OCI-LY7 (cell line): Measurements from ENCODE around the gene AOC3. TPM values are rescaled to one million over a fixed set of nuclear protein-coding genes. Genes with fewer than 3 reads are reported as not detected.

Experiments
- BruUV-seq: library from RNA; stranded (reverse); fragments of 400-500 nt; replicated peaks from 2 replicates; lab custom pipeline; 2021; lab: Mats Ljungman, UMichigan
- CTCF ChIA-PET: fragments of 300-600 bp; sonication (Branson Sonifier 250); formaldehyde crosslinking; loops from one replicate; lab custom pipeline; 2022; ENCODE audit warnings: antibody characterized with exemption; ENCODE audit not compliant: unreplicated experiment; lab: Charles Lee
- POLR2A ChIA-PET: fragments of 300-600 bp; sonication (Branson Sonifier 250); formaldehyde crosslinking; loops from one replicate; lab custom pipeline; 2022; ENCODE audit warnings: antibody characterized with exemption; lab: Charles Lee
- DNase-seq: peaks from one replicate; pipeline ENCODE4 v3.0.0-alpha.2; 2015; ENCODE audit warnings: low spot score
- H2AFZ ChIP-seq: fragments of 200-600 bp; sonication (generic), shearing (Covaris generic); 2 replicates; pipeline ENCODE4 v1.6.1; 2014; ENCODE audit warnings: mild to moderate bottlenecking, antibody characterized with exemption, low read length, moderate library complexity
- H3K27ac ChIP-seq: fragments of 200-600 bp; sonication (generic); 2 replicates; pipeline ENCODE4 v1.5.1; 2014; ENCODE audit warnings: mixed run types, low read depth, mild to moderate bottlenecking, moderate library complexity, low read length, inconsistent platforms; ENCODE audit not compliant: poor library complexity, severe bottlenecking
- H3K36me3 ChIP-seq: fragments of 200-600 bp; sonication (generic); 2 replicates; pipeline ENCODE4 v1.6.1; 2014; ENCODE audit warnings: mild to moderate bottlenecking, antibody characterized with exemption, low read length, moderate library complexity, mixed read lengths; ENCODE audit not compliant: insufficient read depth
- H3K4me1 ChIP-seq: fragments of 200-600 bp; sonication (generic); 2 replicates; pipeline ENCODE4 v1.5.1; 2014; ENCODE audit warnings: mild to moderate bottlenecking, low read length; ENCODE audit not compliant: insufficient read depth, poor library complexity, severe bottlenecking
- H3K4me2 ChIP-seq: fragments of 200-600 bp; sonication (generic); 2 replicates; pipeline ENCODE4 v1.6.1; 2014; ENCODE audit warnings: mild to moderate bottlenecking, low read length
- H3K4me3 ChIP-seq: fragments of 200-600 bp; sonication (generic); 2 replicates; pipeline ENCODE4 v1.5.1; 2014; ENCODE audit warnings: mild to moderate bottlenecking, low read depth, low read length; ENCODE audit not compliant: poor library complexity, severe bottlenecking
- H3K79me2 ChIP-seq: fragments of 200-600 bp; sonication (generic); 2 replicates; pipeline ENCODE4 v1.6.1; 2016; ENCODE audit warnings: low read depth, mild to moderate bottlenecking, low read length, moderate library complexity, mixed read lengths; ENCODE audit not compliant: insufficient read depth
- H3K9me2 ChIP-seq: fragments of 200-600 bp; sonication (generic); 2 replicates; pipeline ENCODE4 v1.6.1; 2016; ENCODE audit warnings: mild to moderate bottlenecking, low read length, mixed read lengths; ENCODE audit not compliant: insufficient read depth
- H3K9me3 ChIP-seq: fragments of 200-600 bp; sonication (generic); 2 replicates; pipeline ENCODE4 v1.6.1; 2014; ENCODE audit warnings: mild to moderate bottlenecking, mixed run types, low read length, mixed read lengths
- H4K20me1 ChIP-seq: fragments of 200-600 bp; sonication (generic); 2 replicates; pipeline ENCODE4 v1.6.1; 2014; ENCODE audit warnings: mild to moderate bottlenecking, antibody characterized with exemption, low read length, moderate library complexity, mixed read lengths; ENCODE audit not compliant: insufficient read depth
- EZH2phosphoT487 ChIP-seq: fragments of 200-600 bp; sonication (generic); IDR thresholded peaks from 2 replicates; pipeline ENCODE4 v1.6.1; 2018; ENCODE audit warnings: low read depth, borderline replicate concordance, mild to moderate bottlenecking, mixed run types, antibody characterized with exemption, low read length, moderate library complexity, mixed read lengths
- intact Hi-C: fragments of 100-400 bp; cut with micrococcal nuclease; formaldehyde crosslinking; loops from one replicate; pipeline ENCODE4 v1.10.0; 2022; ENCODE audit not compliant: unreplicated experiment
- total RNA-seq, 2 experiments: library from RNA; depleted of rRNA in 1 of 2; stranded (reverse); fragments of >200 nt in 1 of 2; shearing (Covaris generic) in 1 of 2; gene quantifications; 2 replicates each; pipeline ENCODE4 v1.2.3, GENCODE V29; 2014 to 2022
- TF ChIP-seq, protein P1 (sequence below): fragments of 200-600 bp; sonication (generic); conservative IDR thresholded peaks from 2 replicates; pipeline ENCODE4 v1.5.1; 2014; ENCODE audit warnings: mild to moderate bottlenecking, antibody characterized with exemption, low read length, moderate library complexity, mixed read lengths

AOC3 gene
- total RNA-seq, 2 experiments from 2014 or later: 0.73 to 2.5 TPM

DNA sequence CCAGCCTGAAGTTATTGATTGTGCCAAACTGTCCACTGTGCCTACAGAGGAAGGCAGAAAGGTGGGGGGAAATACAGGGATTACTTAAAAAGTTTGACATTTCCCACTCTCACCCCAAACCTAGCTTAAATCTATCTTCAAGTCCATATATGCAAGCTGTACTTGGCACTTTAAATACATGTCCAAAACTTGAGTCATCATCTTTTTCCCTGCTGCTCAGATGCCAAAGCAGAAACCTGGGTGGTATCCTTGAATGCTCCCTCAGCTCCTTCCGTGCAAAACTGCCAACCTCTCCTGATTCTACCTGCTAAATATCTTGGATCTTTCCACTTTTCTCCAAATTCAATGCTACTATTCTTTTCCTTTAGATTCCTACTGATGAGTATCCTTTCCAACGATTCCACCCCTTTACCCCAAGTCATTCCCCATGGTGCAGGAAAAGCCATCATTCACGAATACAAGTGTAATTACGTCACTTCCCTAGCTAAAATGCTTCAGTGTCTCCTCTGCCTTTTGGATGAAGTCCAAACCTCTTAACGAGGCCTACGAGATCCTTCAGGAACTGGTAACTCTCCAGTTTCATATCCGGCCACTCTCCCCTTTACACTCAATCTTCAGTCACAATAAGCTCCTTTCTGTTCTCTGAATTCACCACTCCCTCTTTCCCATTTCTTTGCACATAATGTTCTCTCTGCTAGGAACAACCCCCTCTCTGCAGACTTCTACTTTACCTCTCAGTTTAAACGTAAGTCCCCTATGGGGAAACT lies 36.2 kb upstream of the AOC3 start:
- Histone ChIP-seq H3K79me2 (no peaks in the 10 kb centered on the region), H3K27ac (no peak overlapping the region), H3K36me3 (peaks cover 88% of the 10 kb centered on the region), H3K4me3 (no peak overlapping the region), H2AFZ (no peak overlapping the region), H4K20me1 (no peaks in the 10 kb centered on the region), H3K9me3 (no peaks in the 10 kb centered on the region), H3K4me2 (no peak overlapping the region), H3K9me2 (no peaks in the 10 kb centered on the region), H3K4me1 (no peaks in the 10 kb centered on the region)
- no peak for DNase-seq
- TF ChIP-seq EZH2phosphoT487: no peak
- TF ChIP-seq, protein P1, sequence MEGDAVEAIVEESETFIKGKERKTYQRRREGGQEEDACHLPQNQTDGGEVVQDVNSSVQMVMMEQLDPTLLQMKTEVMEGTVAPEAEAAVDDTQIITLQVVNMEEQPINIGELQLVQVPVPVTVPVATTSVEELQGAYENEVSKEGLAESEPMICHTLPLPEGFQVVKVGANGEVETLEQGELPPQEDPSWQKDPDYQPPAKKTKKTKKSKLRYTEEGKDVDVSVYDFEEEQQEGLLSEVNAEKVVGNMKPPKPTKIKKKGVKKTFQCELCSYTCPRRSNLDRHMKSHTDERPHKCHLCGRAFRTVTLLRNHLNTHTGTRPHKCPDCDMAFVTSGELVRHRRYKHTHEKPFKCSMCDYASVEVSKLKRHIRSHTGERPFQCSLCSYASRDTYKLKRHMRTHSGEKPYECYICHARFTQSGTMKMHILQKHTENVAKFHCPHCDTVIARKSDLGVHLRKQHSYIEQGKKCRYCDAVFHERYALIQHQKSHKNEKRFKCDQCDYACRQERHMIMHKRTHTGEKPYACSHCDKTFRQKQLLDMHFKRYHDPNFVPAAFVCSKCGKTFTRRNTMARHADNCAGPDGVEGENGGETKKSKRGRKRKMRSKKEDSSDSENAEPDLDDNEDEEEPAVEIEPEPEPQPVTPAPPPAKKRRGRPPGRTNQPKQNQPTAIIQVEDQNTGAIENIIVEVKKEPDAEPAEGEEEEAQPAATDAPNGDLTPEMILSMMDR: no peak
- POLR2A ChIA-PET: no interaction called here
- intact Hi-C loops: no loop called here
- CTCF ChIA-PET: no interaction called here
- no TSS peak for BruUV-seq

DNA sequence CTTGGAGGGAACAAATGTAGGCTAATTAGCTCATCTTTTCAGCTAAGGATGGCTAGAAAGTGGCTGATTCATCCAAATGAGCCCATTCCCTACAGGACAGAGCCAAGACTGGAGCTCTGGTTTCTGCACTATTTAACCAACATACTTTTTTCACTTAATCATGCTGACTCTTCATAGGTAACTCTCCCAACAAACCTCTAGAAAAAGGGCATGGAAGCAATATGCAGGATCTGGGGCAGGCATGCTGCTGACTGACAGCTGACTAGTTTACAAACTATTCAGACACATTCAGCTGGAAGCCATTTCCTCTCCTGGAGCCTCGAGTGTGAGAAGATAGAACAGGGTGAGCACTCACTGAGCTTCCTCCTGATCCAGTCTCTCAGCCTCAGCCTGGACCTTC lies 33.1 kb upstream of the AOC3 start:
- POLR2A ChIA-PET: interaction anchor here (0.5 to 1.2 kb wide), 2 partner anchors 44 to 391 kb away, joined by 3 read pairs; partner anchors contain the start of gene VPS25
- H3K9me2 ChIP-seq: no peaks in the 10 kb centered on the region
- no peak for DNase-seq
- no peaks in the 10 kb centered on the region for H3K9me3 ChIP-seq
- no peak overlapping the region for H3K27ac ChIP-seq
- H3K36me3 ChIP-seq: peaks cover 90% of the 10 kb centered on the region
- H4K20me1 ChIP-seq: no peaks in the 10 kb centered on the region
- no TSS peak for BruUV-seq
- TF ChIP-seq EZH2phosphoT487: no peak
- TF ChIP-seq, protein P1: no peak
- intact Hi-C loops: no loop called here
- no peak overlapping the region for H3K4me3 ChIP-seq
- CTCF ChIA-PET: no interaction called here
- no peak overlapping the region for H2AFZ ChIP-seq
- no peak overlapping the region for H3K4me2 ChIP-seq
- peaks cover 7% of the 10 kb centered on the region for H3K4me1 ChIP-seq
- H3K79me2 ChIP-seq: peaks cover 9% of the 10 kb centered on the region

DNA sequence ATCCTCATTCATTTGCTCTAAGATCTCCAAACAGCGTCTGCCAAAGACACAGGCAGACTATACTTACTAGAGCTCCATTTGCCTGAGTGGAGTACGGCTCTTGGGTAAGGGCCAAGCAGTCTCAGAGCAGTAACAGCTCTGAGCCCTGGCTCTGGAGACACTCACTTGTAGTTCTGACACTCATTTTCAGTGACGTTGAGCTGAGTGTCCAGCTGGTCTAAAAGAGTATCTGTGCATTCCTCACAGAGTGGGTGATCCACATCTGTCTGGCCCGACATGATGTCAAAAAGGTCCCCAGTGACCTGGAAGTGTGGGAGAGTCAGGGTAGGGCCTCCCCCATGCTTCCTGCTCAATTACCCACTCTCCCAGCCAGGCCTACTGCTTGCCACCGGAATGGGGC lies 32.6 kb upstream of the AOC3 start:
- CTCF ChIA-PET: no interaction called here

More for the DNA sequence above, 32.6 kb upstream of the AOC3 start:
- no peak for TF ChIP-seq EZH2phosphoT487
- TF ChIP-seq, protein P1: no peak
- POLR2A ChIA-PET: interaction anchor here (0.5 to 1.2 kb wide), 2 partner anchors 45 to 392 kb away, joined by 3 read pairs; partner anchors contain the start of gene VPS25
- Histone ChIP-seq H3K4me3 (no peak overlapping the region), H3K27ac (no peak overlapping the region), H3K79me2 (peaks cover 14% of the 10 kb centered on the region), H3K4me2 (no peak overlapping the region), H2AFZ (no peak overlapping the region), H3K36me3 (peaks cover 89% of the 10 kb centered on the region), H3K4me1 (peaks cover 12% of the 10 kb centered on the region), H4K20me1 (no peaks in the 10 kb centered on the region), H3K9me3 (no peaks in the 10 kb centered on the region), H3K9me2 (no peaks in the 10 kb centered on the region)
- no TSS peak for BruUV-seq
- DNase-seq: no peak
- intact Hi-C loops: no loop called here
